DND-41 (cell line): ENCODE results near the gene CIRBP.

Experiments used
- CTCF ChIP-seq: IDR thresholded peaks from 2 replicates; pipeline ENCODE4 v1.5.1; 2012; ENCODE audit warnings: borderline replicate concordance, low read length, moderate library complexity, mild to moderate bottlenecking; ENCODE audit not compliant: poor library complexity, severe bottlenecking; ENCODE audit errors: extremely low read depth
- EZH2 ChIP-seq: IDR thresholded peaks from 3 replicates; pipeline ENCODE4 v1.6.1; 2012; ENCODE audit warnings: borderline replicate concordance, low read depth, mild to moderate bottlenecking, moderate library complexity, low read length, inconsistent platforms; ENCODE audit not compliant: severe bottlenecking

- no peak for TF ChIP-seq EZH2
- TF ChIP-seq CTCF: no peak
Observed at GRCh38 chr19:1238369-1239303, 30.5 kb upstream of the CIRBP start.
